Measurements from ENCODE around the gene BRIP1.

The BRIP1 gene

GRCh38 chr17:61644800-61645774 is 218.2 kb downstream of the BRIP1 start:
- CTCF ChIA-PET: interaction anchor here (1.0 to 2.2 kb wide), 6 partner anchors 9 to 464 kb away, joined by 3 to 6 read pairs (median 5); no protein-coding TSS in a partner anchor
- POLR2A ChIA-PET: no interaction called here
- DNase-seq (ENCODE audit: extremely low spot score): no peak
- TF ChIP-seq, protein P1, sequence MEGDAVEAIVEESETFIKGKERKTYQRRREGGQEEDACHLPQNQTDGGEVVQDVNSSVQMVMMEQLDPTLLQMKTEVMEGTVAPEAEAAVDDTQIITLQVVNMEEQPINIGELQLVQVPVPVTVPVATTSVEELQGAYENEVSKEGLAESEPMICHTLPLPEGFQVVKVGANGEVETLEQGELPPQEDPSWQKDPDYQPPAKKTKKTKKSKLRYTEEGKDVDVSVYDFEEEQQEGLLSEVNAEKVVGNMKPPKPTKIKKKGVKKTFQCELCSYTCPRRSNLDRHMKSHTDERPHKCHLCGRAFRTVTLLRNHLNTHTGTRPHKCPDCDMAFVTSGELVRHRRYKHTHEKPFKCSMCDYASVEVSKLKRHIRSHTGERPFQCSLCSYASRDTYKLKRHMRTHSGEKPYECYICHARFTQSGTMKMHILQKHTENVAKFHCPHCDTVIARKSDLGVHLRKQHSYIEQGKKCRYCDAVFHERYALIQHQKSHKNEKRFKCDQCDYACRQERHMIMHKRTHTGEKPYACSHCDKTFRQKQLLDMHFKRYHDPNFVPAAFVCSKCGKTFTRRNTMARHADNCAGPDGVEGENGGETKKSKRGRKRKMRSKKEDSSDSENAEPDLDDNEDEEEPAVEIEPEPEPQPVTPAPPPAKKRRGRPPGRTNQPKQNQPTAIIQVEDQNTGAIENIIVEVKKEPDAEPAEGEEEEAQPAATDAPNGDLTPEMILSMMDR (IDR thresholded peaks at IDR 0.05; ENCODE audit: control extremely low read depth, extremely low read depth, low read depth, missing control alignments): no peak

DNA sequence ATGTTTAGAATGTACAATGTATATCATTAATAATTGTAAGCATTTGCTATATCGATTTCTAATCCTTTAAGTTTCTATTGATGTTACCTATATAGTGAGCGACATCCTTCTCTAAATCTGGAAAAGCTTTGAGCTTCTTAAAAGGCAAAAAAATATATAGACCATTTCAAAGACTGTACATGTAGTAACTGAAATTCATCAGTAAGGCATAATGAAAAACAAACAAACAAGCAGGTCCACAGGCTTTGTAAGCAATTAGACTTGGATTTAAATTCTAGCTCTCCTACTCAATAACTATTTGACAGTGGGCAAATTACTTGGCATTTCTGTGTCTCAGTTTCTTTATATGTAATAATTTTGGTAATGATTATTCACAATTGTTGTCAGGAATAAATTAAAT is 220.6 kb downstream of the BRIP1 start:
- POLR2A ChIA-PET: no interaction called here
- CTCF ChIA-PET: interaction anchor here (0.9 to 1.5 kb wide), 4 partner anchors 10 to 194 kb away, joined by 3 to 4 read pairs (median 3); no protein-coding TSS in a partner anchor

GRCh38 chr17:61641715-61642114 is 221.6 kb downstream of the BRIP1 start:
- CTCF ChIA-PET: interaction anchor here (1.0 to 2.1 kb wide), 4 partner anchors 16 to 468 kb away, joined by 3 to 10 read pairs (median 4); no protein-coding TSS in a partner anchor
- POLR2A ChIA-PET: no interaction called here
- DNase-seq (ENCODE audit: extremely low spot score): no peak
- TF ChIP-seq, protein P1 (IDR thresholded peaks at IDR 0.05; ENCODE audit: control extremely low read depth, extremely low read depth, low read depth, missing control alignments): no peak

More for the DNA sequence above, 220.6 kb downstream of the BRIP1 start:
- TF ChIP-seq, protein P1 (IDR thresholded peaks at IDR 0.05; ENCODE audit: control extremely low read depth, extremely low read depth, low read depth, missing control alignments): no peak
- DNase-seq (ENCODE audit: extremely low spot score): no peak

DNA sequence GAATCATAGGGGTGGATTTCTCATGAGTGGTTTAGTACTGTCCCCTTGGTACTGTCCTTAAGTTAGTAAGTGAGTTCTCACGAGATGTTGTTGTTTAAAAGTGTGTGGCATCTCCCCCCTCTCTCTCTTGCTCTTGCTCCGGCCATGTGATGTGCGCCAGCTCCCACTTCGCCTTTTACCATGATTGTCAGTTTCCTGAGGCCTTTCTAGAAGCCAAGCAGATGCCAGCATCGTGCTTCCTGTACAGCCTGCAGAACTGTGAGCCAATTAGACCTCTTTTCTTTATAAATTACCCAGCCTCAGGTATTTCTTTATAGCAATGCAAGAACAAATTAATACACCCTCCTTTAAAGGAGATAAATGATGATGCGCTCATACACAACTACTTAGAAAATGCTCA is 222.2 kb downstream of the BRIP1 start:
- no peak for DNase-seq (ENCODE audit: extremely low spot score)
- ChIA-PET CTCF (interaction anchor here (2.1 kb wide), 1 partner anchor 469 kb away, joined by 10 read pairs; no protein-coding TSS in a partner anchor), POLR2A (no interaction called here)
- TF ChIP-seq, protein P1 (IDR thresholded peaks at IDR 0.05; ENCODE audit: control extremely low read depth, extremely low read depth, low read depth, missing control alignments): no peak

DNA sequence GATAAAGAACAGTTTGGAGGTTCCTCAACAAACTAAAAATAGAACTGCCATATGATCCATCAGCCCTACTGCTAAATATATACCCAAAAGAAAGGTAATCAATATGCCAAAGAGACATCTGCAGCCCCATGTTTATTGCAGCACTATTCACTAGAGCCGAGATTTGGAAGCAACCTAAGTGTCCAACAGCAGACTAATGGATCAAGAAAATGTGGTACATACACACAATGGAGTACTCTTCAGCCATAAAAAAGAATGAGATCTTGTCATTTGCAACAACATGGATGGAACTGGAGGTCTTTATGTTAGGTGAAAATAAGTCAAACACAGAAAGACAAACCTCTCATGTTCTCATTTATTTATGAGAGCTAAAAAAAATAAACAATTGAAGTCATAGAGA is 223.5 kb downstream of the BRIP1 start:
- TF ChIP-seq, protein P1 (IDR thresholded peaks at IDR 0.05; ENCODE audit: control extremely low read depth, extremely low read depth, low read depth, missing control alignments): no peak
- no peak for DNase-seq (ENCODE audit: extremely low spot score)
- ChIA-PET CTCF (no interaction called here), POLR2A (no interaction called here)

GRCh38 chr17:61638087-61638486 is 225.2 kb downstream of the BRIP1 start:
- TF ChIP-seq, protein P1 (IDR thresholded peaks at IDR 0.05; ENCODE audit: control extremely low read depth, extremely low read depth, low read depth, missing control alignments): no peak
- DNase-seq (ENCODE audit: extremely low spot score): no peak
- ChIA-PET CTCF (interaction anchor here (1.0 to 1.6 kb wide), 2 partner anchors 199 to 472 kb away, joined by 3 to 6 read pairs; no protein-coding TSS in a partner anchor), POLR2A (no interaction called here)

Data from GM10248 (cell line).